Neural progenitor cell (in vitro differentiated cells): Measurements from ENCODE around the gene LILRB1. TPM values are rescaled to one million over a fixed set of nuclear protein-coding genes. Genes with fewer than 3 reads are reported as not detected.
"Not testable (repeated sequence)": the region's sequence is repeated elsewhere in the genome, so short reads cannot be mapped to it uniquely, and the experiment has no call there.

Experiments
- DNase-seq: peaks from one replicate; pipeline ENCODE4 v3.0.0-alpha.2; 2016; ENCODE audit warnings: low spot score
- H2AFZ ChIP-seq: fragments of 200-600 bp; sonication (generic); replicated peaks from 2 replicates; pipeline ENCODE4 v1.6.1; 2016; ENCODE audit warnings: antibody characterized with exemption
- H3F3A ChIP-seq: fragments of 200-600 bp; sonication (generic); 2 replicates; pipeline ENCODE4 v1.6.1; 2016; ENCODE audit warnings: antibody characterized with exemption, low read depth
- H3K27ac ChIP-seq: fragments of 200-600 bp; sonication (generic); 2 replicates; pipeline ENCODE4 v1.5.1; 2016; ENCODE audit warnings: mild to moderate bottlenecking
- H3K27me3 ChIP-seq: fragments of 200-600 bp; sonication (generic); 2 replicates; pipeline ENCODE4 v1.6.1; 2016; ENCODE audit warnings: mild to moderate bottlenecking, moderate library complexity
- H3K36me3 ChIP-seq: fragments of 200-600 bp; sonication (generic); 2 replicates; pipeline ENCODE4 v1.5.1; 2016
- H3K4me1 ChIP-seq: fragments of 200-600 bp; sonication (generic); 2 replicates; pipeline ENCODE4 v1.6.1; 2016; ENCODE audit warnings: mixed run types
- H3K4me2 ChIP-seq: fragments of 200-600 bp; sonication (generic); 2 replicates; pipeline ENCODE4 v1.6.1; 2016
- H3K4me3 ChIP-seq: fragments of 200-600 bp; sonication (generic); 2 replicates; pipeline ENCODE4 v1.5.1; 2016
- H3K79me2 ChIP-seq: fragments of 200-600 bp; sonication (generic); 2 replicates; pipeline ENCODE4 v1.6.1; 2016; ENCODE audit warnings: low read depth
- H3K9ac ChIP-seq: fragments of 200-600 bp; sonication (generic); 2 replicates; pipeline ENCODE4 v1.6.1; 2016
- H3K9me3 ChIP-seq: fragments of 200-600 bp; sonication (generic); 2 replicates; pipeline ENCODE4 v1.5.1; 2016; ENCODE audit warnings: low read depth
- H4K20me1 ChIP-seq: fragments of 200-600 bp; sonication (generic); 2 replicates; pipeline ENCODE4 v1.6.1; 2016; ENCODE audit warnings: low read depth
- H3K27ac Mint-ChIP-seq: 3 replicates; pipeline ENCODE4 v1.8.0; 2021; ENCODE audit warnings: mixed read lengths
- H3K27me3 Mint-ChIP-seq: 2 replicates; pipeline ENCODE4 v1.8.0; 2022; ENCODE audit warnings: low read depth, mild to moderate bottlenecking, inconsistent platforms, moderate library complexity, mixed read lengths; ENCODE audit not compliant: insufficient read depth
- H3K36me3 Mint-ChIP-seq: 3 replicates; pipeline ENCODE4 v1.8.0; 2021; ENCODE audit warnings: mixed read lengths
- H3K4me1 Mint-ChIP-seq: 3 replicates; pipeline ENCODE4 v1.8.0; 2021; ENCODE audit warnings: mixed read lengths
- H3K4me3 Mint-ChIP-seq: 3 replicates; pipeline ENCODE4 v1.8.0; 2021; ENCODE audit warnings: mild to moderate bottlenecking, moderate library complexity, mixed read lengths
- H3K9me3 Mint-ChIP-seq: 3 replicates; pipeline ENCODE4 v1.8.0; 2020; ENCODE audit warnings: mixed read lengths
- CTCF ChIP-seq: fragments of 200-600 bp; sonication (generic); IDR thresholded peaks from 2 replicates; pipeline ENCODE4 v1.5.1; 2017; ENCODE audit warnings: antibody characterized with exemption, mild to moderate bottlenecking
- EZH2 ChIP-seq: fragments of 200-600 bp; sonication (generic); IDR thresholded peaks from 2 replicates; pipeline ENCODE4 v1.6.1; 2017; ENCODE audit warnings: antibody characterized with exemption, mild to moderate bottlenecking, moderate library complexity
- EZH2phosphoT487 ChIP-seq: fragments of 200-600 bp; sonication (generic); IDR thresholded peaks from 2 replicates; pipeline ENCODE4 v1.6.1; 2017; ENCODE audit warnings: antibody characterized with exemption
- total RNA-seq: library from RNA; depleted of rRNA; stranded (reverse); fragments of >200 nt; gene quantifications from 2 replicates; pipeline ENCODE4 v1.2.3, GENCODE V29; 2015; ENCODE audit warnings: low replicate concordance

Gene LILRB1
- total RNA-seq, 1 donor from 2014 or later, result not detected

- no peaks in the 10 kb centered on the region for H3K4me1 Mint-ChIP-seq
- H3K27me3 ChIP-seq, result no peaks in the 10 kb centered on the region
- H3K9me3 ChIP-seq, result peaks cover 24% of the 10 kb centered on the region
These were observed 7.9 kb upstream of the LILRB1 start for GRCh38 chr19:54622431-54622830.

GRCh38 chr19:54624234-54624633 is 6.0 kb upstream of the LILRB1 start:
- not testable (repeated sequence) for H3K9ac ChIP-seq, H2AFZ ChIP-seq, H3F3A ChIP-seq, H3K36me3 ChIP-seq, H3K4me2 ChIP-seq, H3K36me3 Mint-ChIP-seq, DNase-seq, H4K20me1 ChIP-seq, H3K79me2 ChIP-seq, H3K27me3 ChIP-seq, H3K27ac ChIP-seq, H3K27me3 Mint-ChIP-seq, H3K27ac Mint-ChIP-seq, H3K4me3 Mint-ChIP-seq, H3K4me1 Mint-ChIP-seq, H3K4me1 ChIP-seq, H3K9me3 ChIP-seq, H3K4me3 ChIP-seq
- peaks cover 28% of the 10 kb centered on the region for H3K9me3 Mint-ChIP-seq

More at GRCh38 chr19:54622431-54622830, 7.9 kb upstream of the LILRB1 start:
- Histone ChIP-seq H3K27ac (no peak overlapping the region), H3K36me3 (peaks cover 5% of the 10 kb centered on the region), H3K9ac (no peak overlapping the region), H3K79me2 (no peaks in the 10 kb centered on the region), H3K4me2 (no peak overlapping the region), H4K20me1 (no peaks in the 10 kb centered on the region), H3F3A (no peaks in the 10 kb centered on the region), H3K4me3 (no peak overlapping the region), H3K4me1 (no peaks in the 10 kb centered on the region), H2AFZ (no peak overlapping the region)
- Mint-ChIP-seq H3K36me3 (peaks cover 2% of the 10 kb centered on the region), H3K9me3 (peaks cover 19% of the 10 kb centered on the region), H3K27ac (no peak overlapping the region), H3K4me3 (no peak overlapping the region), H3K27me3 (no peaks in the 10 kb centered on the region)
- no peak for DNase-seq
- TF ChIP-seq EZH2phosphoT487, result no peak
- no peak for TF ChIP-seq CTCF
- TF ChIP-seq EZH2, result no peak

DNA sequence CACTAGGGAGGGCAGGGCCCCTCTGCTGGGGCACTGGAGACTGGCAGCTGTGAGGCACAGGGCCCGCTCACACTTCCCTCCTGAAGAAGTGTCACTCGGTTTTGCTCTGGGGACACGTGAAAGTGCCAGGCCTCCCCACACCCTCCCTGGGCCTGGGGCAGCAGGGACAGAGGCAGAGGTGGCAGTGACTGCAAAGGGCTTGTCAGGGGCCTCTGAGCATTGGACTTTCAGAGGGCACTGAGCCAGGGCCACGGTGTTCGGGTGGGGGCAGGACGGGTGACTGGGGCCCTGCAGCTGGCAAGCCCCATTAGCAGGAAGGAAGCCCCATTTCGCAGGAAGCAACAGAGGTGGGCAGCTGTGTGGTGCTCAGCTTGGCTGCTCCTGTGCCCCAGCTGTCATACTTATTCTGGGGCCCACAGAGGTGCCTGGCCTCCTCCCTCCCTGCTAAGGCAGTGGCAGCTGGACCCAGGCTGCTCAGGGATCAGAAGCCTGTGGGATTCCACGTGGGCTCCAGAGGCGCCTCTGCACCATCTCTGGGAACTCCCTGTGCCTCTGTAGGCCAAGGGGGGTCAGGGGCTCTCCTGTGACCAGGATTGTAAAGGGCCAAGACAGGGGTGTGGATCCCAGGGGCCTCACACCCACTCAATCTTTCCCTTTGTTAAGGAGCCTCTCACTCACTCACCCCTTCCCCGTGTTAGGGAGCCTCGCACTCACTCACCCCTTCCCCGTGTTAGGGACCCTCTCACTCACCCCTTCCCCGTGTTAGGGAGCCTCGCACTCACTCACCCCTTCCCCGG is 5.2 kb upstream of the LILRB1 start:
- H3K4me1 Mint-ChIP-seq, H3K9me3 ChIP-seq, H3K79me2 ChIP-seq, H3K4me2 ChIP-seq, H3K4me1 ChIP-seq, DNase-seq, H4K20me1 ChIP-seq, H3K36me3 ChIP-seq, H3K4me3 Mint-ChIP-seq, H3K27me3 ChIP-seq, H2AFZ ChIP-seq, H3K4me3 ChIP-seq, H3K27me3 Mint-ChIP-seq, H3K36me3 Mint-ChIP-seq, H3F3A ChIP-seq, H3K27ac Mint-ChIP-seq, H3K9ac ChIP-seq, H3K27ac ChIP-seq: not testable (repeated sequence)
- peaks cover 33% of the 10 kb centered on the region for H3K9me3 Mint-ChIP-seq

DNA sequence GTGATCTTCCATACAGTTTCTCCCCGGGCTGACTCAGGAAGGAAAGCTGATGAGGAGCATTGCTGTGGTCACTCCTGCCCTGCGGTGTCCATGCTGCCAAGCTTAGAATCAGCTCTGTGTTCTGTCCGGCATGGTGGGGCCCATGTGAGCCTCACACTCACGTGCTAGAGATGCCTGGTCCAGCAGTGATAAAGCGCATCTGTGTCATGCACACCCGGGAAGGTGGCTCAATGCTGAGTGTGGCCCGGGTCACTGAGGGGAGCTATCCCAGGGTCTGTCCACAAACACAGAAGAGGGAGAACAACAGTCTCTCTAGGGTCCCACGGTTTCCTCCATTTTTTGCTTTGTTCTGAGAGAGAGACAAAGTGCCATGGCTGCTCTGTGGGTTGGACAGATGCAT is 3.5 kb upstream of the LILRB1 start:
- H3K27me3 ChIP-seq, result no peaks in the 10 kb centered on the region
- H3F3A ChIP-seq, result no peaks in the 10 kb centered on the region
- H3K27ac ChIP-seq, result no peak overlapping the region
- H3K4me1 ChIP-seq, result no peaks in the 10 kb centered on the region
- H3K36me3 Mint-ChIP-seq, result peaks cover 2% of the 10 kb centered on the region
- H3K36me3 ChIP-seq, result no peaks in the 10 kb centered on the region
- H3K4me2 ChIP-seq, result no peak overlapping the region
- no peaks in the 10 kb centered on the region for H3K4me1 Mint-ChIP-seq
- no peaks in the 10 kb centered on the region for H3K27me3 Mint-ChIP-seq
- DNase-seq, result no peak
- no peak overlapping the region for H3K27ac Mint-ChIP-seq
- H3K4me3 ChIP-seq, result no peak overlapping the region
- TF ChIP-seq EZH2phosphoT487 (no peak), EZH2 (no peak), CTCF (no peak)
- no peaks in the 10 kb centered on the region for H4K20me1 ChIP-seq
- H3K4me3 Mint-ChIP-seq, result no peak overlapping the region
- H3K9me3 Mint-ChIP-seq, result peaks cover 42% of the 10 kb centered on the region
- peaks cover 5% of the 10 kb centered on the region for H3K9me3 ChIP-seq
- H2AFZ ChIP-seq, result no peak overlapping the region
- no peaks in the 10 kb centered on the region for H3K79me2 ChIP-seq
- H3K9ac ChIP-seq, result no peak overlapping the region

GRCh38 chr19:54627912-54628311 is 2.4 kb upstream of the LILRB1 start:
- H3K4me3 Mint-ChIP-seq, H3K4me2 ChIP-seq, H3K4me1 ChIP-seq, H3F3A ChIP-seq, H3K9ac ChIP-seq, H3K36me3 Mint-ChIP-seq, H3K79me2 ChIP-seq, H3K9me3 ChIP-seq, H3K27ac Mint-ChIP-seq, H3K27me3 ChIP-seq, H3K27me3 Mint-ChIP-seq, H2AFZ ChIP-seq, H4K20me1 ChIP-seq, DNase-seq, H3K4me3 ChIP-seq, H3K36me3 ChIP-seq, H3K4me1 Mint-ChIP-seq, H3K27ac ChIP-seq: not testable (repeated sequence)
- H3K9me3 Mint-ChIP-seq, result peaks cover 48% of the 10 kb centered on the region
